LNCAP (cell line): Measurements from ENCODE around the gene CCDC27.

ENCODE experiments used
- TF ChIP-seq, protein P1 (sequence below): fragments of 450-650 bp; IDR thresholded peaks from 2 replicates; pipeline ENCODE4 v1.5.1; 2017; ENCODE audit warnings: mild to moderate bottlenecking

The CCDC27 gene

GRCh38 chr1:3735027-3735681 is 17.1 kb upstream of the CCDC27 start:
- TF ChIP-seq, protein P1, sequence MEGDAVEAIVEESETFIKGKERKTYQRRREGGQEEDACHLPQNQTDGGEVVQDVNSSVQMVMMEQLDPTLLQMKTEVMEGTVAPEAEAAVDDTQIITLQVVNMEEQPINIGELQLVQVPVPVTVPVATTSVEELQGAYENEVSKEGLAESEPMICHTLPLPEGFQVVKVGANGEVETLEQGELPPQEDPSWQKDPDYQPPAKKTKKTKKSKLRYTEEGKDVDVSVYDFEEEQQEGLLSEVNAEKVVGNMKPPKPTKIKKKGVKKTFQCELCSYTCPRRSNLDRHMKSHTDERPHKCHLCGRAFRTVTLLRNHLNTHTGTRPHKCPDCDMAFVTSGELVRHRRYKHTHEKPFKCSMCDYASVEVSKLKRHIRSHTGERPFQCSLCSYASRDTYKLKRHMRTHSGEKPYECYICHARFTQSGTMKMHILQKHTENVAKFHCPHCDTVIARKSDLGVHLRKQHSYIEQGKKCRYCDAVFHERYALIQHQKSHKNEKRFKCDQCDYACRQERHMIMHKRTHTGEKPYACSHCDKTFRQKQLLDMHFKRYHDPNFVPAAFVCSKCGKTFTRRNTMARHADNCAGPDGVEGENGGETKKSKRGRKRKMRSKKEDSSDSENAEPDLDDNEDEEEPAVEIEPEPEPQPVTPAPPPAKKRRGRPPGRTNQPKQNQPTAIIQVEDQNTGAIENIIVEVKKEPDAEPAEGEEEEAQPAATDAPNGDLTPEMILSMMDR, result no peak

DNA sequence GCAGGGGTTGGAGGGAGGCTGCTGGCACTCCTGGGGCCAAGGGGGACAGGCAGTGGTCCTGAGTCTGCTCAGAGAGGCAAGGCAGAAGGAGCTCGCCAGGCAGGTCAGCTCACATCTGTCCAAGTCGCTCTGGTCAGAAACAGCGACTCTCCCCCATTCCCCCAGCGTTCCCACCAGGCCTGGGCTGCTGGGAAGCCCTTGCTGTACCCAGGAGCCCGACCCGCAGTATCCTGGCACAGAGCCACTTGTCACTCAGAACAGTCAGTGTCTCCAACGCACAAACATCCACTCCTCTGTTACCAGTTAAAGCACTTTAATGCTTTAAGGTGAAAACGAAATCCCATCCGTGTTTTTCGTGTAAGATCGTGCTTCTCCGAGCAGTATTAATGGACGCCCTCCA is 16.6 kb upstream of the CCDC27 start:
- TF ChIP-seq, protein P1, result no peak

GRCh38 chr1:3736131-3736561 is 16.1 kb upstream of the CCDC27 start:
- TF ChIP-seq, protein P1, result no peak

- TF ChIP-seq, protein P1, result no peak
These were observed 15.5 kb upstream of the CCDC27 start for GRCh38 chr1:3736708-3737107.

DNA sequence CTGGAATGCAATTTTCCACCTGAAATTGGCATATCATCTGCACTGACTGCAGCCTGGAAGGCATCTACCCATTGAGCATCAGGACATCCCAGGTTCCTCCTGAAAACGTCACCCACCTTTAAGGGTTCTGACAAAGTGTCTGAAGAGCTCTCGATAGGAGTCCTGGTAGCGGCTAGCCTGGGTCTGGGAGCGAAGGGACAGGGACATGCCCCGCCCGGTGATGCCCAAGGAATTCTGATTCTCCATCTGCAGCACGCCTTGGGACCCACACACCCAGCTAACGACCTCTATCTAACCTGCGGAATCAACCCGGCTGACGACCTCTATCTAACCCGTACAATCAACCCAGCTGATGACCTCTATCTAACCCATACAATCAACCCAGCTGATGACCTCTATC is 13.3 kb upstream of the CCDC27 start:
- TF ChIP-seq, protein P1, result no peak

- TF ChIP-seq, protein P1, result no peak
These were observed 12.2 kb upstream of the CCDC27 start for GRCh38 chr1:3740042-3740441.

GRCh38 chr1:3740752-3741151 is 11.5 kb upstream of the CCDC27 start:
- TF ChIP-seq, protein P1, result no peak
